DMS 273 (cell line): Measurements from ENCODE around the gene BHLHA15.

Source experiments
- DNase-seq: peaks from one replicate; lab custom pipeline; 2025; ENCODE audit not compliant: unreplicated experiment; lab: John Stamatoyannopoulos, UW

BHLHA15 gene

GRCh38 chr7:98240961-98241673, 29.9 kb downstream of the BHLHA15 start:
- peak; percentile 76 for DNase-seq

GRCh38 chr7:98241674-98242241, 30.5 kb downstream of the BHLHA15 start:
- DNase-seq = no peak

DNA sequence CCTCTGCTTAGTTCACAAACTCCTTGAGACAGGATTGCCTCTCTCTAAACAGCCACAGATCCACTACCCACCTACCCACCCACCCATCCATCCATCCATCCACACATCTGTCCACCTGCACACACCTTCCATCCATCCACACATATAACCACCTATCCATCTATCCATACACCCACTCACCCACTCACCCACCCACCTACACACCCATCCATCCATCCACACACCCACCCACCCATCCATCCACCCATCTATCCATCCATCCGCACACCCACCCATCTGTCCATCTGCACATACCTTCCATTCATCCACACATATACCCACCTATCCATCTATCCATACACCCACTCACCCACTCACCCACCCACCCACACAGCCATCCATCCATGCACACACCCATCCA, 31.1 kb downstream of the BHLHA15 start:
- DNase-seq = no peak

GRCh38 chr7:98242934-98243333, 31.7 kb downstream of the BHLHA15 start:
- DNase-seq = no peak

DNA sequence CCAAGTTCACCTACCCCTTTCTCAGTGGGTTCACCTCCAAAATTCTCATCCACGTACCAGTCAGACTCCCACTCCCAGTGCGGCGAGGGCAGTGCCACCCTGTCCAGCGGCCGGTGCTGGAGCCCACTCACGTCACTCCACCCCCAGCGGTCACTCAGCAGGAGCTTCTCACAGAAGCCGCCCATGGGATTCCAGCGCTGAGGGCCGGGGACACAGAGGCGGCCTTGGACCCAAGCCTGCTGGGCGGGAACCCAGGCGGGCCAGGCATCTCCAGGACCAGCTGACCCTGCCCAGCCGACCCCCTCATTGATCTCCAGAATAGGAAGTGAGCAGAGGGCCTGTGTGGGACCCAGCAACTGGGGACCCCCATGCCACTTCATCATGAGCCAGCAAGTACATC, 33.6 kb downstream of the BHLHA15 start:
- no peak for DNase-seq

- no peak for DNase-seq
Observed at GRCh38 chr7:98248156-98248555, 36.9 kb downstream of the BHLHA15 start.

GRCh38 chr7:98249106-98249505, 37.9 kb downstream of the BHLHA15 start:
- DNase-seq = no peak

DNA sequence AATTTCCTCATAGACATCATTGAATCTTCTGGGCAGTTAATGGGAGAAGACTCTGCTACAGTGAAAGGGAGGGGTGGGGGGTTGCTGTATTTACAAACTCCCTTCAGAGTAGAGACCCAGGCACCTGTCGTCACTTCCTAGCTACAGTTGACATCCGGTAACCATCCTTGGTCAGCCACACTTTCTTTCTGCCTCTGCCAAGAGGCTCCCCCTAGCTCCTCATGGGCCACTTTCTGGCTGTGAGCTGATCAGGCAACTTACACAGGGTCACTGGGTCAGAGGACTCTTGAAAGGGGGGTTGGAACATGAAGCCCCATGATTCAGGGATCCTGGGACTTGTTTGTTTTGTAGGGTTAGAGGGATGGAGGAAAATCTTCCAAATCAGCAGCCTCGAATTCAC, 39.5 kb downstream of the BHLHA15 start:
- DNase-seq = peak; percentile 56

DNA sequence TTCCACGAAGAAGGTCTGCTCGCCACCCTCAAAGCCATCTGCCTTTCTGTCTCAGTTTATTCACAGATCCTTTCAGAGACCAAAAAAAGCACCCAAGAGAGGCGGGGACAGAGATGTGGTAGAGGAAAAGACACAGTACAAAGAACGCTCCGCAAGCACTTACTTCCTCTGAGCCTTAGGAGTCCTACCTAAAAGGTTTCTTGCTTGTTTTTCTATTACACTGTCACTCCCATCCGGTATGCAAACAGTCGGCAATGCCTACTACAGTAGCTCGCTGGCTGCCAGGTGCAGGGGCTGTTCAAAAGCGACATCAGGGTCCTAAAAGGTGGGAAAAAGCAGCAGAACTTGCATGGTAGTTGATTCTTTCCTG, 40.0 kb downstream of the BHLHA15 start:
- DNase-seq = no peak

- peak; percentile 99 for DNase-seq
Observed at GRCh38 chr7:98251601-98252424, 40.6 kb downstream of the BHLHA15 start, which contains the start of gene TECPR1. Gene TECPR1 (minus strand): TSS chr7:98252232. CDS start chr7:98246146, 6,086 bp downstream.

GRCh38 chr7:98252425-98253054, 41.3 kb downstream of the BHLHA15 start:
- peak; percentile 67 for DNase-seq

DNA sequence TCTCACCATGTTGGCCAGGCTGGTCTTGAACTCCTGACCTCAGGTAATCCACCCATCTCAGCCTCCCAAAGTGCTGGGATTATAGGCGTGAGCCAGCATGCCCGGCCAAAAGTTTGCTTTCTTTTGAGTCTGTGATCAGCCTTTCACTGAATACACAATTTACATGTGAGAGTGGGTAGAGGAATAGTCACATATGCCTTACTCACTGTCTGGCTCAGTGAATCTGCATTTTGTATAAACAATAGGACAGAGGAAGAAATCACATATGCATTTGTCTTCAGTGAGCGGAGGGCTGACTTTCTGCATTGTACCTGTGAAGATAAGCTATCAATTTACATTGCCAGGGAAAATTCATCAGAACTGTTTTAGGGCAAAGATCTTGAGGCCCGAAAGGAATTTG, 43.3 kb downstream of the BHLHA15 start:
- DNase-seq = no peak

DNA sequence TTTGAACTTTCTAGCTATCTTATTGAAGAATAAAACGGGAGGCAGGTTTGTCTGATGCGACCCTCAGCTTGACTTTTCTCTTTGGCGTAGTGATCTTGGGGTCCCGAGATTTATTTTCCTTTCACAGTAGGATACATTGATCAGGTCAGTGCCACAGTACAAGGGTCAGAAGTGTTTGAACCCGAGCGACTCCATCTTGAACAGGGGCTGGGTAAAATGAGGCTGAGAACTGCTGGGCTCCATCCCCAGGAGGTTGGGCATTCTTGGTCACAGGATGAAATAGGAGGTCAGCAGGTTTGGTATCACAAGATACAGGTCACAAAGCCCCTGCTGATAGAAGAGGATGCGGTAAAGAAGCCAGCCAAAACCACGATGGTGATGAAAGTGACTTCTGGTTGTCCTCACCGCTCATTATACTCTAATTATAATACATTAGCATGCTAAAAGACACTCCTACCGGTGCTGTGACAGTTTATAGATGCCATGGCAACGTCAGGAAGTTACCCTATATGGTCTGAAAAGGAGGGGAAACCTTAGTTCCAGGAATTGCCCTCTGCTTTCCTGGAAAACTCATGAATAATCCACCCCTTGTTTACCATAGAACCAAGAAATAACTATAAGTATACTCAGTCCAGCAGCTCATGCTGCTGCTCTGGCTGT, 43.8 kb downstream of the BHLHA15 start:
- peak; percentile 71 for DNase-seq

DNA sequence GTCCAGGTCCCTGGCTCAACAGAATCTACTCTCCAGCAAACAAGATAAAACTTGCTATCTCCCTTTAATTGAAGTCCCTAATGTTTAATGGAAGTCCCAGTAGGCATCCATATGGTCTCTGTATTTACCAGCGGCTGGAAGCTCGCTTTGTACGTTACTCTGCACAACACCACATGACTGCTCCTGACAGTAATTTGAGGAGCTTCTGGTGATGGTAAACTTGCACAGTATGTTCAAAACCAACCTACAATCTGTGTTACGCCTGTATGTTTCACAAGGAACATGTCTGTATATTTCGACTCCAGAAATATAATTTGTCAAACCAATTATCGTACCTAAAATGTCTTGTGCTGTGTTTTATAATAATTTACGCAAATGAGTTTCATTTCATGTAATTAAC, 45.2 kb downstream of the BHLHA15 start:
- DNase-seq = peak; percentile 97

DNA sequence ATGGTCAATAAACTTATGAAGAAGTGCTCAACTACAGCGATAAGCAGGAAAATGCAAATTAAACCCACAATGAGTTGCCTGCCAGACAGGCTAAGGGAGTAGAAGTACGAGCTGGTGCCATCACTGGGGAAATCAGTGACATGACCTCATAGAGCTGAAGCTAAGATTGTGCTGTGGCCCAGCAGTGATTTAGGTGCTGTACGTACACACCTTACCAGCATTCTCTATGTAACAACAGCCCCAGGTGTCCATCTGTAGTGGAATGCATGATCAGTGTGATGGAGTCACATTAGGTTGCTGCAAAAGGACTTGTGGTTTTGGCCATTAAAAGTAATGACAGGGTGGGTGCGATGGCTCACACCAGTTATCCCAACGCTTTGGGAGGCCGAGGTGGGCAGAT, 46.5 kb downstream of the BHLHA15 start:
- DNase-seq = no peak
